HCT116 (cell line): ENCODE results near the gene CPSF7. TPM values are rescaled to one million over a fixed set of nuclear protein-coding genes. Genes with fewer than 3 reads are reported as not detected.

Source experiments
- ATAC-seq: fragments of 200-7000 bp; cut with Tn5 transposase; 2 replicates; pipeline ENCODE4 v1.9.1; 2020; ENCODE audit warnings: mild to moderate bottlenecking, moderate library complexity
- BruUV-seq: library from RNA; stranded (reverse); fragments of 400-500 nt; replicated peaks from 2 replicates; lab custom pipeline; 2021; lab: Mats Ljungman, UMichigan
- CTCF ChIA-PET: fragments of 300-600 bp; sonication (Branson Sonifier 250); formaldehyde crosslinking; loops from one replicate; lab custom pipeline; 2021; ENCODE audit warnings: antibody characterized with exemption; lab: Charles Lee
- POLR2A ChIA-PET: fragments of 300-600, 350-600 bp; sonication (Branson Sonifier 250); formaldehyde crosslinking; loops from one replicate; lab custom pipeline; 2021; ENCODE audit warnings: antibody characterized with exemption; lab: Charles Lee
- RAD21 ChIA-PET, 2 experiments: fragments of 300-600 bp; sonication (Branson Sonifier 250); formaldehyde crosslinking; loops; one replicate each; lab custom pipeline; 2023; ENCODE audit warnings: low total read pairs in 2 of 2; ENCODE audit not compliant: uncharacterized antibody in 2 of 2, unreplicated experiment in 2 of 2, low non-redundant PET in 1 of 2; lab: Charles Lee
- DNase-seq: peaks from one replicate; pipeline ENCODE4 v3.0.0-alpha.2; 2010; ENCODE audit warnings: low read depth, low spot score
- H2AFZ ChIP-seq: fragments of 200-600 bp; shearing (Covaris generic), sonication (generic); 2 replicates; pipeline ENCODE4 v1.6.1; 2017; ENCODE audit warnings: low read depth, mixed run types, mixed read lengths, antibody characterized with exemption, low read length; ENCODE audit not compliant: poor library complexity, severe bottlenecking
- H3K27ac ChIP-seq: 2 replicates; pipeline ENCODE4 v1.5.1; 2012; ENCODE audit warnings: low read depth, low read length
- H3K27me3 ChIP-seq: fragments of 200-600 bp; sonication (generic); 2 replicates; pipeline ENCODE4 v1.6.1; 2016; ENCODE audit warnings: mixed run types, low read length, mixed read lengths; ENCODE audit not compliant: insufficient read depth
- H3K36me3 ChIP-seq, 2 experiments: fragments of 200-500 bp in 1 of 2; fragments of 200-600 bp in 1 of 2; sonication (Bioruptor generic) in 1 of 2; sonication (generic) in 1 of 2; 2 replicates each; pipeline versions ENCODE4 v1.5.1 to v1.6.1; 2014 to 2016; ENCODE audit warnings: low read length in 2 of 2, inconsistent platforms in 1 of 2, mixed read lengths in 1 of 2, mixed run types in 1 of 2; ENCODE audit not compliant: insufficient read depth in 2 of 2, control insufficient read depth in 1 of 2
- H3K4me1 ChIP-seq, 2 experiments: fragments of 200-600 bp in 1 of 2; sonication (generic) in 1 of 2; 2 replicates each; pipeline versions ENCODE4 v1.5.1 to v1.6.1; 2012 to 2017; ENCODE audit warnings: low read length in 2 of 2, inconsistent platforms in 1 of 2, mild to moderate bottlenecking in 1 of 2, mixed read lengths in 1 of 2, mixed run types in 1 of 2, moderate library complexity in 1 of 2; ENCODE audit not compliant: insufficient read depth in 2 of 2, control insufficient read depth in 1 of 2
- H3K4me2 ChIP-seq: fragments of 200-600 bp; sonication (generic); 2 replicates; pipeline ENCODE4 v1.6.1; 2017; ENCODE audit warnings: mixed run types, low read length, mixed read lengths
- H3K4me3 ChIP-seq, 2 experiments: fragments of 200-600 bp in 1 of 2; sonication (generic) in 1 of 2; replicated peaks in 1 of 2; 2 replicates each; pipeline ENCODE4 v1.5.1; 2011 to 2016; ENCODE audit warnings: low read length in 2 of 2, control low read depth in 1 of 2, low read depth in 1 of 2, mild to moderate bottlenecking in 1 of 2, mixed read lengths in 1 of 2, mixed run types in 1 of 2
- H3K79me2 ChIP-seq: fragments of 200-600 bp; sonication (generic); 2 replicates; pipeline ENCODE4 v1.6.1; 2017; ENCODE audit warnings: mild to moderate bottlenecking, mixed run types, low read length, moderate library complexity, mixed read lengths; ENCODE audit not compliant: insufficient read depth
- H3K9ac ChIP-seq: fragments of 200-600 bp; sonication (generic); 2 replicates; pipeline ENCODE4 v1.6.1; 2016; ENCODE audit warnings: low read length, mixed read lengths
- H3K9me2 ChIP-seq: fragments of 200-600 bp; sonication (generic), shearing (Covaris generic); 2 replicates; pipeline ENCODE4 v1.6.1; 2017; ENCODE audit warnings: mixed run types, mild to moderate bottlenecking, moderate library complexity; ENCODE audit not compliant: insufficient read depth
- H3K9me3 ChIP-seq, 2 experiments: fragments of 200-500 bp in 1 of 2; fragments of 200-600 bp in 1 of 2; sonication (Bioruptor generic) in 1 of 2; sonication (generic) in 1 of 2; 2 replicates each; pipeline ENCODE4 v1.6.1; 2014 to 2017; ENCODE audit warnings: low read length in 2 of 2, mixed read lengths in 2 of 2, inconsistent platforms in 1 of 2, low read depth in 1 of 2, mild to moderate bottlenecking in 1 of 2, mixed run types in 1 of 2, moderate library complexity in 1 of 2; ENCODE audit not compliant: control insufficient read depth in 1 of 2, insufficient read depth in 1 of 2
- H4K20me1 ChIP-seq: fragments of 200-600 bp; sonication (generic), shearing (Covaris generic); 2 replicates; pipeline ENCODE4 v1.6.1; 2017; ENCODE audit warnings: mixed run types, mild to moderate bottlenecking, moderate library complexity; ENCODE audit not compliant: insufficient read depth
- CBX3 ChIP-seq: IDR thresholded peaks from 2 replicates; pipeline ENCODE4 v1.6.1; 2012; ENCODE audit warnings: low read depth
- EGR1 ChIP-seq: IDR thresholded peaks from 2 replicates; pipeline ENCODE4 v1.6.1; 2012; ENCODE audit warnings: low read depth
- ELF1 ChIP-seq: IDR thresholded peaks from 2 replicates; pipeline ENCODE4 v1.6.1; 2012; ENCODE audit warnings: low read depth, borderline replicate concordance
- EZH2 ChIP-seq: fragments of 200-600 bp; sonication (generic); IDR thresholded peaks from 2 replicates; pipeline ENCODE4 v1.6.1; 2017; ENCODE audit warnings: antibody characterized with exemption, mixed run types
- EZH2phosphoT487 ChIP-seq: fragments of 200-600 bp; IDR thresholded peaks from 2 replicates; pipeline ENCODE4 v1.6.1; 2018; ENCODE audit warnings: antibody characterized with exemption, borderline replicate concordance
- FOSL1 ChIP-seq: IDR thresholded peaks from 2 replicates; pipeline ENCODE4 v1.6.1; 2012; ENCODE audit warnings: low read depth
- POLR2A ChIP-seq: IDR thresholded peaks from 2 replicates; pipeline ENCODE4 v1.7.0; 2011; ENCODE audit warnings: borderline replicate concordance; ENCODE audit not compliant: insufficient read depth, insufficient read length; ENCODE audit errors: extremely low read depth
- POLR2AphosphoS5 ChIP-seq: IDR thresholded peaks from 2 replicates; pipeline ENCODE4 v1.6.1; 2011; ENCODE audit warnings: mild to moderate bottlenecking, low read depth, low read length, moderate library complexity
- RAD21 ChIP-seq: IDR thresholded peaks from 2 replicates; pipeline ENCODE4 v1.6.1; 2012; ENCODE audit warnings: low read depth, mild to moderate bottlenecking
- REST ChIP-seq: IDR thresholded peaks from 2 replicates; pipeline ENCODE4 v1.6.1; 2012; ENCODE audit warnings: low read depth
- SIN3A ChIP-seq: IDR thresholded peaks from 2 replicates; pipeline ENCODE4 v1.6.1; 2012; ENCODE audit warnings: low read depth
- SRF ChIP-seq: IDR thresholded peaks from 2 replicates; pipeline ENCODE4 v1.6.1; 2012; ENCODE audit warnings: low read depth
- YY1 ChIP-seq: IDR thresholded peaks from 2 replicates; pipeline ENCODE4 v1.6.1; 2011; ENCODE audit warnings: low read length, low read depth, moderate library complexity, mild to moderate bottlenecking; ENCODE audit not compliant: insufficient replicate concordance; ENCODE audit errors: extremely low read depth
- ZBTB33 ChIP-seq: IDR thresholded peaks from 2 replicates; pipeline ENCODE4 v1.6.1; 2011; ENCODE audit warnings: mild to moderate bottlenecking, low read length, moderate library complexity; ENCODE audit not compliant: insufficient replicate concordance; ENCODE audit errors: extremely low read depth
- ZNF274 ChIP-seq: fragments of 200-500 bp; sonication (Bioruptor generic); IDR thresholded peaks from 2 replicates; pipeline ENCODE4 v1.6.1; 2014; ENCODE audit warnings: mild to moderate bottlenecking, low read depth, low read length, inconsistent platforms
- intact Hi-C: fragments of 100-400 bp; cut with micrococcal nuclease; formaldehyde crosslinking; loops from 2 replicates; pipeline ENCODE4 v1.10.0; 2022
- total RNA-seq: library from RNA; stranded (reverse); gene quantifications from one replicate; pipeline ENCODE4 v1.2.1, GENCODE V29; 2021; ENCODE audit not compliant: unreplicated experiment
- TF ChIP-seq, protein P1 (sequence below), 3 experiments: fragments of 200-600 bp in 1 of 3; sonication (generic) in 1 of 3; IDR thresholded peaks in 2 of 3; conservative IDR thresholded peaks in 1 of 3; 2 replicates each; pipeline ENCODE4 v1.5.1; 2012 to 2017; ENCODE audit warnings: low read depth in 2 of 3, low read length in 2 of 3, antibody characterized with exemption in 1 of 3, borderline replicate concordance in 1 of 3, control low read depth in 1 of 3, mild to moderate bottlenecking in 1 of 3, mixed read lengths in 1 of 3, mixed run types in 1 of 3, moderate library complexity in 1 of 3; ENCODE audit not compliant: insufficient read depth in 1 of 3
- TF ChIP-seq, protein P2 (sequence below): IDR thresholded peaks from 2 replicates; pipeline ENCODE4 v1.6.1; 2012
- TF ChIP-seq, protein P3 (sequence below): IDR thresholded peaks from 2 replicates; pipeline ENCODE4 v1.6.1; 2012

CPSF7 gene
- total RNA-seq, 1 experiment from 2014 or later = 110 TPM

DNA sequence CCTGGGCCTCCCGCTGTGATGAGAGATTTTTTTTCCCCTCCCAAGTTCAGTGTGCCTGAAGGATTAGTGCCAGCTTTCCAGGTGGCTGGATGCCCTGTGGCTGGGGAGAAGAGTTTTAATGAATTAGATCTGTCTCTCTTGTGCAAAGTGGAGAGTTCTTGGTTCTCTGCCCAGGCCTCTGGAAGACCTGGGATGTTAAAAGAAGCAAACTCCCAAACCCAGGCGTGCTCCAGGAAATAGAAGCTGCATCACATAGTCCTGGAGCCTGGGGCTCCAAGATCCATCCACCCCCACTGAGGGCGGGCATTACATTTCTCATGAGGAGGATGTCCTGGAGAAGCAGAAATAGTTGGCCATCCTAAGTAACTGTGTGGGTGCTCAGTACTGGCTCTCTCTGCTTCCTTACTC lies 30.7 kb upstream of the CPSF7 start:
- H3K79me2 ChIP-seq = peaks cover 5% of the 10 kb centered on the region
- POLR2A ChIA-PET = no interaction called here
- H3K4me3 ChIP-seq = no peak overlapping the region
- H4K20me1 ChIP-seq = no peaks in the 10 kb centered on the region
- DNase-seq = no peak
- intact Hi-C loops = no loop called here
- H2AFZ ChIP-seq = no peak overlapping the region
- no peak overlapping the region for H3K27ac ChIP-seq
- H3K27me3 ChIP-seq = no peaks in the 10 kb centered on the region
- no peak overlapping the region for H3K9ac ChIP-seq
- BruUV-seq = no TSS peak
- RAD21 ChIA-PET = no interaction called here
- no peak overlapping the region for H3K4me2 ChIP-seq
- ATAC-seq = no peak
- no peaks in the 10 kb centered on the region; a peak in 1 of 4 replicates for H3K4me1 ChIP-seq
- TF ChIP-seq, protein P1, sequence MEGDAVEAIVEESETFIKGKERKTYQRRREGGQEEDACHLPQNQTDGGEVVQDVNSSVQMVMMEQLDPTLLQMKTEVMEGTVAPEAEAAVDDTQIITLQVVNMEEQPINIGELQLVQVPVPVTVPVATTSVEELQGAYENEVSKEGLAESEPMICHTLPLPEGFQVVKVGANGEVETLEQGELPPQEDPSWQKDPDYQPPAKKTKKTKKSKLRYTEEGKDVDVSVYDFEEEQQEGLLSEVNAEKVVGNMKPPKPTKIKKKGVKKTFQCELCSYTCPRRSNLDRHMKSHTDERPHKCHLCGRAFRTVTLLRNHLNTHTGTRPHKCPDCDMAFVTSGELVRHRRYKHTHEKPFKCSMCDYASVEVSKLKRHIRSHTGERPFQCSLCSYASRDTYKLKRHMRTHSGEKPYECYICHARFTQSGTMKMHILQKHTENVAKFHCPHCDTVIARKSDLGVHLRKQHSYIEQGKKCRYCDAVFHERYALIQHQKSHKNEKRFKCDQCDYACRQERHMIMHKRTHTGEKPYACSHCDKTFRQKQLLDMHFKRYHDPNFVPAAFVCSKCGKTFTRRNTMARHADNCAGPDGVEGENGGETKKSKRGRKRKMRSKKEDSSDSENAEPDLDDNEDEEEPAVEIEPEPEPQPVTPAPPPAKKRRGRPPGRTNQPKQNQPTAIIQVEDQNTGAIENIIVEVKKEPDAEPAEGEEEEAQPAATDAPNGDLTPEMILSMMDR (IDR thresholded peaks at IDR 0.05 in 2 of 3, conservative IDR thresholded peaks at IDR 0.05 in 1 of 3; ENCODE audit: borderline replicate concordance in 1 of 3, insufficient read depth in 1 of 3, low read depth in 2 of 3, low read length in 2 of 3) = no peak
- TF ChIP-seq REST (no peak), ZBTB33 (no peak), ELF1 (no peak), POLR2A (no peak), RAD21 (no peak), EZH2 (no peak), CBX3 (no peak), ZNF274 (no peak), EGR1 (no peak), POLR2AphosphoS5 (no peak), YY1 (no peak), EZH2phosphoT487 (no peak), SRF (no peak), FOSL1 (no peak), SIN3A (no peak)
- TF ChIP-seq, protein P2, sequence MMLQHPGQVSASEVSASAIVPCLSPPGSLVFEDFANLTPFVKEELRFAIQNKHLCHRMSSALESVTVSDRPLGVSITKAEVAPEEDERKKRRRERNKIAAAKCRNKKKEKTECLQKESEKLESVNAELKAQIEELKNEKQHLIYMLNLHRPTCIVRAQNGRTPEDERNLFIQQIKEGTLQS = no peak
- TF ChIP-seq, protein P3, sequence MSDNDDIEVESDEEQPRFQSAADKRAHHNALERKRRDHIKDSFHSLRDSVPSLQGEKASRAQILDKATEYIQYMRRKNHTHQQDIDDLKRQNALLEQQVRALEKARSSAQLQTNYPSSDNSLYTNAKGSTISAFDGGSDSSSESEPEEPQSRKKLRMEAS = no peak
- no peaks in the 10 kb centered on the region for H3K9me3 ChIP-seq
- H3K36me3 ChIP-seq = no peaks in the 10 kb centered on the region
- no peaks in the 10 kb centered on the region for H3K9me2 ChIP-seq
- CTCF ChIA-PET = interaction anchor here (0.9 kb wide), 1 partner anchor 25 kb away, joined by 3 read pairs; no protein-coding TSS in a partner anchor
